ENCODE data around the gene AMMECR1. TPM values are rescaled to one million over a fixed set of nuclear protein-coding genes. Genes with fewer than 3 reads are reported as not detected.

The AMMECR1 gene
- total RNA-seq, 4 donors from 2014 or later = 7.4 to 10.0 (median 8.2) TPM

GRCh38 chrX:110183314-110183713 is 134.6 kb downstream of the AMMECR1 start:
- Histone ChIP-seq H3K4me3 (no peak overlapping the region), H3K4me1 (no peaks in the 10 kb centered on the region), H3K36me3 (no peaks in the 10 kb centered on the region), H3K27ac (no peak overlapping the region), H3K9me3 (no peaks in the 10 kb centered on the region), H3K27me3 (no peaks in the 10 kb centered on the region)
- no peak for TF ChIP-seq POLR2A (IDR thresholded peaks at IDR 0.05)
- TF ChIP-seq CTCF (IDR thresholded peaks at IDR 0.05) = no peak
- no peak for DNase-seq

GRCh38 chrX:110182865-110183264 is 135.0 kb downstream of the AMMECR1 start:
- no peak overlapping the region for H3K27ac ChIP-seq
- no peaks in the 10 kb centered on the region for H3K27me3 ChIP-seq

GRCh38 chrX:110182362-110182761 is 135.5 kb downstream of the AMMECR1 start:
- no peaks in the 10 kb centered on the region for H3K27me3 ChIP-seq
- DNase-seq = no peak
- H3K4me3 ChIP-seq = no peak overlapping the region
- H3K36me3 ChIP-seq = no peaks in the 10 kb centered on the region
- H3K4me1 ChIP-seq = no peaks in the 10 kb centered on the region
- no peak overlapping the region for H3K27ac ChIP-seq
- TF ChIP-seq POLR2A (IDR thresholded peaks at IDR 0.05) (no peak), CTCF (IDR thresholded peaks at IDR 0.05) (no peak)
- no peaks in the 10 kb centered on the region for H3K9me3 ChIP-seq

More at GRCh38 chrX:110182865-110183264, 135.0 kb downstream of the AMMECR1 start:
- TF ChIP-seq POLR2A (IDR thresholded peaks at IDR 0.05) (no peak), CTCF (IDR thresholded peaks at IDR 0.05) (no peak)
- no peaks in the 10 kb centered on the region for H3K9me3 ChIP-seq
- H3K36me3 ChIP-seq = no peaks in the 10 kb centered on the region
- no peaks in the 10 kb centered on the region for H3K4me1 ChIP-seq
- H3K4me3 ChIP-seq = no peak overlapping the region
- no peak for DNase-seq

GRCh38 chrX:110181459-110182137 is 136.3 kb downstream of the AMMECR1 start:
- TF ChIP-seq POLR2A (IDR thresholded peaks at IDR 0.05) (no peak), CTCF (IDR thresholded peaks at IDR 0.05) (no peak)
- Histone ChIP-seq H3K27ac (no peak overlapping the region), H3K27me3 (no peaks in the 10 kb centered on the region), H3K9me3 (no peaks in the 10 kb centered on the region), H3K4me3 (no peak overlapping the region), H3K4me1 (no peaks in the 10 kb centered on the region), H3K36me3 (no peaks in the 10 kb centered on the region)
- no peak for DNase-seq

GRCh38 chrX:110180928-110181310 is 137.0 kb downstream of the AMMECR1 start:
- Histone ChIP-seq H3K27me3 (no peaks in the 10 kb centered on the region), H3K27ac (no peak overlapping the region), H3K9me3 (no peaks in the 10 kb centered on the region), H3K4me3 (no peak overlapping the region), H3K36me3 (no peaks in the 10 kb centered on the region), H3K4me1 (no peaks in the 10 kb centered on the region)
- no peak for DNase-seq
- TF ChIP-seq CTCF (IDR thresholded peaks at IDR 0.05) = no peak
- no peak for TF ChIP-seq POLR2A (IDR thresholded peaks at IDR 0.05)
